Measurements from ENCODE around the gene CLSTN1.

CLSTN1 gene

DNA sequence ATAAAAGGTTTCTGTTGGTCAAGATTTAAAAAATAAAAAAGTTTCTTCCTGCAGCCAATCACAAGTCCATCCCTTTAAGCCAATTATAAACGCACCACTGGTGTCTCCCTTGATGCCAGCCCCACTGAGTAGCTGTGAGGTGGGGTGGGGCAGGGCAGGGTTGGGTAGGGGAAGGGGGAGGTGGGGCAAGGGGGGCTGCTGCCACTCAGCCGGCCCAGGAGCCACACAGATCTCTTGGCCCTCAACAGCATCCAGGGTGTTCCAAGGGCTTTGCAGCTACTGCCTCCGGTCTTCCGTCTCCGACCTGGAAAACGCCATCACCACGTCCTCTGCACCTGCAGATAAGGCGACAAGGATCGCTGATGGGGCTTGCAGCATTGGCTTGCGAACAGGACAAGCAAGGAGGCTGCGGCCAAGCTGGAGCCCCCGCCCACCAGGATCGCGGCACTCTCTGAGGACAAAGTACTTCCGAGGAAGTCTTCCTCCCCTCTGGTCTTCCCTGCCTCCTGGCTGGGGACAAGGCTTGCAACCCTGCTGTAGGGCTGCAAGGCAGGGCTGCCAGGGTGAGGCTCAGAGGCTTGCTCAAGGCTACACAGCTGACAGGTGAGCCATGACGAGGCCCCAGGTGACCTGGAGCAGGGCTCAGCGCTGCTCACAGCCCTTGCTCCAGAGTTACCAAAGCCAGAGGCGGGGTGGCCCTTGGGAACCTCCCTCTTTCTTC lies 26.8 kb upstream of the CLSTN1 start:
- DNase-seq, result no peak

DNA sequence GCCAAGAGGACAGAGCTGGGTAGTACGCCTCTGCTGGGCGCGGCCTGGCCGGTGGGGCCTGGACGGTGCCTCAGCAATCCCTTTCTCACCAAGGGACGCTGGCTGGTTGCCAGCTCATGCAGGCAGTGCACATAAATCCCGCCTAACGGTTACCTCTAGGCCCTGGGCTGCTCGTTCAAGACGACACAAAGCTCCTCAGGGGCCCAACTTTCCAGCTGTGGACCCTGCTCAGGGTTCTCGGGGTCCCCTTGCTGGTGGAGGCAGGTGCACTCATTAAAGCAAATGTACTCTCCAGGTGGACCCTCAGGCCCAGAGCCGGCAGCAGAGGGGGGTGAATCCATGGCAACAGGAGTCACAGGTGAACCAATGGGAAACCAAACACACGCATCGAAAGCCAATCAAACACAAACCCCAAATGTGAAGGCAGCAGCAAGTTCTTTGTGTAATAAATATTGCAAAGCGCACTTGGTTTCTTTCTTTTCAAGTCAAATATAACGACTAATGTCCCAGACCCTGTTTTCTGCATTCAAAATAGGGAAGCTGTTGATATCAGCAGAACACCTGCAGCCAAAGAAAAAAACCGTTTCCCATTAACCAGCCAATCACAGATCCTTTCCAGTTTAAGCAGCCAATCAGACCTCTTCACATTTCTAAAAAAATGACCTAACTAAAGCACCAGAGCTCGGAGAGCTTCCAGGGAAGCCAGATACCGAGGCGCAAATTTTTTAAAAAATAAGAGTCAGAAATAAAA lies 26.1 kb upstream of the CLSTN1 start:
- DNase-seq, result no peak

DNA sequence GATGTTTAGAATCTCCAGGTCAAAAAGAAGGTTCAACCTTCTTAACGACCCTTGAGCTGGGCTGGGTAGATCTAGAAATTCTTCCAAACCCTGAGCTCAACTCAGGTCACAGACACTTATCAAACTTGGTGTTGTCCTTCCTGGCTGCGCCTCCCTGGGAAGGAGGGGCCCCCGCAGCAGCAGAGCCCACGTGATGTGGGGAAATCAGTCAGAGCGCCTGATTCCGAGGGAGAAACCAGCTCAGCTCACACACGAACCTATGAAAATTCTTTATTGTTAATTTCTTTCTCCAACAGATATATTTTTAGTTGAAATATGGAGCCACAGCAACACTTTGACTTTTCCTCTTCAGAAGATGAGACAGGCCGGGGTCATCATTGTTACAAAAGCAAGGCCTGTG lies 24.3 kb upstream of the CLSTN1 start:
- DNase-seq, result no peak

GRCh38 chr1:9847269-9847668 lies 23.5 kb upstream of the CLSTN1 start:
- no peak for DNase-seq

- DNase-seq, result no peak
Observed at GRCh38 chr1:9846611-9847171, 22.9 kb upstream of the CLSTN1 start.

DNA sequence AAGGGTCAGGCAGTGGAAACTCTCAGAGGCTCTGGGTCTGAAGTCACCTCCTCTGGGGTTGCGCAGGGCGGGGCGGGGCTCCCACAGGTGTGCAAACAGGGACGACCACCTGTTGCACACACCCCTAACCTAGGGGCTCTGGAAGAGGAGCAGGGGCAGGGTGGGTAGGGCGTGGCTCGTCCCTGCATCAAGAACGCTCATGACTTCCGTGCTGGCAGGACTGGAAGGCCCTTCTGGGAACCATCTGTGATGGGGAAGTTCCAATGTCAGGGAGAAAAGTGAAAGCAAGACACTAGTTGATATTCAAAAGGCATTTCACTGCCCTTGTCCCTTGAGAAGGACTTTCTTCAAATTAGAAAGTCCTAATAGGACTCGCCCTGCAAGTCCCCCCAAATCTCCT lies 22.1 kb upstream of the CLSTN1 start:
- DNase-seq, result no peak

DNA sequence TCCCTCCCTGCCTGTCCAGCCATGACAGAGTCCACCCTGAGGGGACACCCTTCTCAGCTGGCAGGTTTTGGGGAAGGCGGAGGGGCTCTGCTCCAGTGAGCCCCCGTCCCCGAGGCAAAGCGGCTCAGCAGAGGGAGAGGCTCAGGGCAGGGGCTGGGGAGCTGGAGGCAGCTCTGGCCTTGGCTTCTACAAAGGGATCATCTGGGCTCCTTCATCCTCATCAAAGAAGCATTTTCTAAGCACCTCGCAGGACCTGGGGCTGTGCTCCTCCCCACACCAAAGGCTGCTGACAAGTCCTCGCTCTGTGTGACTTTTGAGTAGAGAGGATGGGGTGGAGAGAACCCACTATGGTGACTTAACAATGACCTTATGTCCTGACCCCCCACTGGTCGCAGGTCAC lies 21.0 kb upstream of the CLSTN1 start:
- DNase-seq, result no peak

DNA sequence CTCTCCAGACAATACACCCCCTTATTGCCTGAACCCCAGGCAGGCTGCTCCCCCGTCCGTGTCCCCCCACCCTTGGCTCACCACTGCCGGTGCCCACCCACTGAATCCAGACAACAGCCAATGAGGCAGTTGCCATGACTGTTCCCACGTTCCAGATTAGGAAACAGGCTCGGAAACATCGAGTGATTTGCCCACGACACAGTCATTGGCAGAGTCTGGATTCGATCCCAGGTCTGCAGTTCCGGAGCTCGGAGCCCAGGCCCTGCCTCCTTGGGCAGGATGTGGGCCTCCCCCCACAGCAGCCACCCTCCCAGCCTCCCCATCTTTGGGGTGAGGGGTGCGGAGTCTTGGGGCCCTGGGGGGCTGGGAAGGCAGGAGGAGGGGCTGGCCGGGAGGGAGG lies 20.3 kb upstream of the CLSTN1 start:
- DNase-seq, result no peak

GRCh38 chr1:9843576-9843945 lies 19.8 kb upstream of the CLSTN1 start:
- DNase-seq, result peak; percentile 57

DNA sequence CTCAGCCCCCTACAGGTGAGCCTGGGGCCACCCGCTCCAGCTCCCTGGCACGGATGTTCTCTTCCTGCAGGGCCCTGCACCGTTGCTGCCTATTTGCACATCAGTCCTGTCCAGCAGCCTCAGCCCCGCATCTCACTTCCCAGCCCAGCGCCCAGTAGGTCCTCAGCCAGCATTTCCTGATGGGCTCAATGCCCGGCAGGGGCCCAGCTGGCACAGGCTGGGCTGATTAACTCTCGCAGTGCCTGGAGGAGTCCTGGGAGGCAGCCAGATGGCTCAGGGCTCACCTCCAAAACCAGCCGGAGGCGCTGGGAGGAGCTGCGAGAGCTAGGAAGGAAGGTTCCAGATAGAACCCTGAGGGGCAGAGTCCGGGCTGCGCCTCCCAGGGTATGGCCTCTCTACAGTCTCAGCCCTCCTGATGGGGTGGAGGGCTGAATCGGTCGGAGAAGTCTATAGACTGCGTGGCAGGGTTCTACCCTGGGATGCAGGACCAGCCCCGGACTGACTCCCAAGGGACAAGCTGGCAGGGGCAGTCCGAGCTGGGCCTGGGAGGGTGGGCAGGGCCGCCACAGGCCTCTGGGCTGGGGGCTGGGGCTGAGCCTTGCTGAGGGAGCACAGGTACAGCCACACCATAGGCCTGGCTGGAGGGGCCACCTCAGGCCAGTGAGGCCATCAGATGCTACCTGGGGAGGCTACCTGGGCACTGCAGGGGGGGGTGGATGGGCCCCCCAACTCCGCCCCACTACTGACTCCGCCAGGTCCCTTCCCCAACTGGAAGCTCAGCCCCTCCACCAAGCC lies 19.2 kb upstream of the CLSTN1 start:
- peak; percentile 68 for DNase-seq

DNA sequence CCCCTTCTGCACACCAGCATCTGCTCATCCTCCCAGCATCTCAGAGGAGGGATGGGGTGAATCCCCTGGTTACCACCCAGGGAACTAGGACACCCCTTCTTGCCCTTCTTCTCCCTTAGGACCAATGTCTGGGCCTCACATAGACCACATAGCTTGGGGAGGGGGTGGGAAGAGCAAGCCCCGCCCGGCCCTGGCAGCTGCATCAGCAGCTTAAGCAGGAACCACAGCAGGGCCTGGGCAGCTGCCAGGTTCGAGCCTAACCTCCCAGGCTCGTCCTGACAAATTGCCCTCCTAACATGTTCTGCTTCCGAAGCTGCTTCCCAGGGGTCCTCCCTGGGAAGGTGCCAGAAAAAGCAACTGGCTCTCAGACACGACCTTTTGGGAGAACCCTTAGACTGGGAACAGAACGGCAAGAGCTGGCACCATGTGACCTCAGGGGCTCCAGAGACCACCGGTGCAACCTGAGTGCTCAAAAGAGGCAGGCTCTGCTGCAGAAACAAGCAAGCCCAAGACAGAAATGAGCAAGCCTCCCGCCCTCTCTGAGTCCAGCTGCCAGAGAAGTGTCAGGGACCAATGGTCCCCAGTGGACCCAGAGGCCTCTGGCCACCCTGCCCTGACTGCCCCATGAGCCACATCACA lies 18.4 kb upstream of the CLSTN1 start:
- peak; percentile 68 for DNase-seq

DNA sequence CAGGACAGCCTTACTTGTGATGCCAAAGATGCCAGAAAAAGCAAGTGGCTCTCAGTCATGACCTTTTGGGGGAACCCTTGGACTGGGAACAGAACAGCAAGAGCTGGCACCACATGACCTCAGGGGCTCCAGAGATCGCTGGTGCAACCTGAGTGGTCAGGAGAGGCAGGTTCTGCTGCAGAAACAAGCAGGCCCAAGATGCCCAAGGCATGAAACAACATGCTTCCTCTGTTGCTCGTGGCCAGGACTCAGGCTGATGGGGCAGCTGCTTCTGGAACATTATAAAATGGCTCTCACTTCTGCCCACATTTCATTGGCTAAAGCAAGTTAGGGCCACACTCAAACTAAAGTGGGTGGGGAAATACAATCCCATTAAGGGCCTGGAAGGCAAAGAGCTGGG lies 17.7 kb upstream of the CLSTN1 start:
- DNase-seq, result no peak

- no peak for DNase-seq
Observed at GRCh38 chr1:9840176-9840575, 16.4 kb upstream of the CLSTN1 start.

DNA sequence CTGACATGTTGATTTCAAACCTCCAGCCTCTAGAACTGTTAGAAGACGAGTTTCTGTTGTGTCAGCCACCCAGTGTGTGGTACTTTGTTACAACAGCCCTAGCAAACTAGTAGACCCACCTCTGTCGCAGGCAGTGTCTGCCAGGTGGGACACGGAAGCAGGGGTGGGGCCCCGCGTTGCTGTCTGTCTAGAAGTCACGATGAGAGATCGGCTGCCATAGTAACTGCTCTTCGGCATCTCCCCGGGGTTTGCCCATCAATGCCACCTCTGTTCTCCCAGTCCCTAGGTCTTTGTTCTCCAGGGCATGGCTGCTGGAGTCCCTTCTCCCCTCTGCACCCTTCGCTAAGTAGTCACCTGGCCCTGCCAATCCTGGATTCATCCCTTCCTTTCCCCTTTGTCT lies 15.2 kb upstream of the CLSTN1 start:
- DNase-seq, result no peak

GRCh38 chr1:9836632-9836960 lies 12.8 kb upstream of the CLSTN1 start:
- DNase-seq, result no peak

GRCh38 chr1:9835758-9836631 lies 12.2 kb upstream of the CLSTN1 start:
- DNase-seq, result no peak

DNA sequence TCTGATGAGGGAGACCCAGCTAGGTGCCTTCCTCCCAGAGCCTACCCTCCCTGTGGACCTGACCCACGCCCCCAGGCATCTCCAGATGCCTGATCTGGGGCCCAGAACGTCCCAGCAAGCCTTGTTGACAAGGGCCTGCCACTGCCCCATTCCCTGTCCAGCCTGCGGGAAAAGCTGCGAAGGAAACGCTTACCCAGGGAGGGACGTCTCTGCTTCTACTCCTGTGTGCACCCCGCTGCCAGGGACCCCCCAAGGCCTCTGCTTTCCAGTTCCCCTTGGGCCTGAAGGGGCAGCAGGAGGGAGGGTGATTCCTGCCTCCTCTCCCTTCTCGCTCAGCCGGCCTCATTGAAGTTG lies 11.6 kb upstream of the CLSTN1 start:
- DNase-seq, result no peak

DNA sequence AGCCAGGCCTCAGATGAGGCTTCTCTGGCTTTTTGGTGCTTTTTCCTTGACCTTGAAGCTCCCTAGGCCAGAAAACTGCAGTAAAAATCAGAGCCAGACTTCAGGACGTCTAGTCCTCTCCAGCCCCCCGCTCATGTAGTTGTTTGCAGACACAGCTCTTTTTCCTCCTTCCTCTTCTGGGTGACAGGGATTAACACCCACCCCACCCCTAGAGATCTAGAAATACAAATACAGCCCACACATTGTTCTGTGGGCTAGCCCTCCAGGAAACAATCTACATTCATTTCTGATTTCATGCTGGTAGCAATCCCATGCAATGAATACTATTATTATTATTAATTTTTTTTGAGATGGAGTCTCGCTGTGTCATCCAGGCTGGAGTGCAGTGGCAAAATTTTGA lies 9.9 kb upstream of the CLSTN1 start:
- no peak for DNase-seq

- DNase-seq, result no peak
Observed at GRCh38 chr1:9827558-9828185, 3.9 kb upstream of the CLSTN1 start.

GRCh38 chr1:9826616-9827015 lies 2.9 kb upstream of the CLSTN1 start:
- no peak for DNase-seq

DNA sequence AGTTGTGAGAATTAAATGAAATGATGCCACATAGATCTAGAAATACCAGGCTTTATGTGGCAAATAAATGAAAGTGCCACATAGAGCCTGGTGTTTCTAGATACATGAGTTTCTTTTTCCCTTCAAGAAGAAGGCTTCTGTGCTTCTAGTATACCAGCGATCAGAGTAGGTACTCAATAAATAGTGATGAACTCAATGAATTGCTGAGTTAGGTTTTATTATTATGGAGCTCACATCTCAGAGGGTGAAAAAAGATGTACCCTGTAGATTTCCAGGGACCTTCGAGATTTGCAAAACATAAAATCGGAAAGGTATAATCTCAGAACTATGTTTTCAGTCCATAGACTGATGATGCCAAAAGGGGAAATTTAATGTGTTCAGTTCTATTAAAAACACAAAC lies 2.3 kb upstream of the CLSTN1 start:
- DNase-seq, result no peak
